GM23248 (cell line): ENCODE data around the gene TDRD3. TPM values are rescaled to one million over a fixed set of nuclear protein-coding genes. Genes with fewer than 3 reads are reported as not detected.

ENCODE experiments used
- DNase-seq: peaks from one replicate; pipeline ENCODE4 v3.0.0-alpha.2; 2015
- H2AFZ ChIP-seq: fragments of 200-600 bp; sonication (generic); 2 replicates; pipeline ENCODE4 v1.6.1; 2016; ENCODE audit warnings: antibody characterized with exemption
- H3F3A ChIP-seq: fragments of 200-600 bp; sonication (generic); 2 replicates; pipeline ENCODE4 v1.6.1; 2016; ENCODE audit warnings: mild to moderate bottlenecking, antibody characterized with exemption, mixed run types; ENCODE audit not compliant: insufficient read depth
- H3K27ac ChIP-seq: fragments of 200-600 bp; sonication (generic); 2 replicates; pipeline ENCODE4 v1.5.1; 2016; ENCODE audit warnings: mild to moderate bottlenecking
- H3K27me3 ChIP-seq: fragments of 200-600 bp; sonication (generic); replicated peaks from 2 replicates; pipeline ENCODE4 v1.6.1; 2016; ENCODE audit warnings: mild to moderate bottlenecking; ENCODE audit not compliant: insufficient read depth
- H3K36me3 ChIP-seq: fragments of 200-600 bp; sonication (generic); 2 replicates; pipeline ENCODE4 v1.6.1; 2016; ENCODE audit warnings: low read depth, mild to moderate bottlenecking
- H3K4me1 ChIP-seq: fragments of 200-600 bp; sonication (generic); 2 replicates; pipeline ENCODE4 v1.6.1; 2016; ENCODE audit warnings: mild to moderate bottlenecking; ENCODE audit not compliant: insufficient read depth
- H3K4me2 ChIP-seq: fragments of 200-600 bp; sonication (generic); one replicate; pipeline ENCODE4 v1.6.1; 2016; ENCODE audit warnings: mild to moderate bottlenecking; ENCODE audit not compliant: unreplicated experiment
- H3K4me3 ChIP-seq: fragments of 200-600 bp; sonication (generic); 2 replicates; pipeline ENCODE4 v1.5.1; 2016; ENCODE audit warnings: mild to moderate bottlenecking
- H3K79me2 ChIP-seq: fragments of 200-600 bp; sonication (generic); 2 replicates; pipeline ENCODE4 v1.6.1; 2016; ENCODE audit warnings: mild to moderate bottlenecking; ENCODE audit not compliant: insufficient read depth
- H3K9ac ChIP-seq: fragments of 200-600 bp; sonication (generic); 2 replicates; pipeline ENCODE4 v1.6.1; 2016; ENCODE audit warnings: mild to moderate bottlenecking
- H3K9me2 ChIP-seq: fragments of 200-600 bp; sonication (generic); 2 replicates; pipeline ENCODE4 v1.6.1; 2016; ENCODE audit warnings: mixed run types, mild to moderate bottlenecking, moderate library complexity; ENCODE audit not compliant: insufficient read depth
- H3K9me3 ChIP-seq: fragments of 200-600 bp; sonication (generic); one replicate; pipeline ENCODE4 v1.6.1; 2017; ENCODE audit warnings: low read depth
- H4K20me1 ChIP-seq: fragments of 200-600 bp; sonication (generic); 2 replicates; pipeline ENCODE4 v1.6.0; 2016; ENCODE audit not compliant: insufficient read depth
- EZH2 ChIP-seq: fragments of 200-600 bp; sonication (generic); IDR thresholded peaks from 2 replicates; pipeline ENCODE4 v1.6.1; 2018; ENCODE audit warnings: antibody characterized with exemption, mild to moderate bottlenecking; ENCODE audit not compliant: insufficient read depth, poor library complexity, severe bottlenecking
- EZH2phosphoT487 ChIP-seq: fragments of 200-600 bp; sonication (generic); IDR thresholded peaks from 2 replicates; pipeline ENCODE4 v1.6.1; 2018; ENCODE audit warnings: antibody characterized with exemption, moderate library complexity, mild to moderate bottlenecking, low read depth; ENCODE audit not compliant: insufficient read depth
- WGBS, 2 experiments: methylation state at CpG; one replicate each; pipeline ENCODE4 v1.1.6; 2015 to 2017; ENCODE audit warnings: low lambda C conversion rate in 2 of 2, low coverage in 1 of 2; ENCODE audit errors: missing lambda C conversion rate in 2 of 2; 5-methylcytosine and 5-hydroxymethylcytosine counted together
- in situ Hi-C: fragments of 300-500 bp; cut with MboI; formaldehyde crosslinking; loops from 2 replicates; pipeline ENCODE4 v1.15.0; 2020
- polyA plus RNA-seq: library from polyadenylated mRNA; unstranded; fragments of >200 nt; fragmentation: Nextera tagmentation; extraction: Ambion mirVana; gene quantifications from 2 replicates; pipeline ENCODE4 v1.2.1, GENCODE V29; 2016
- total RNA-seq: library from RNA; depleted of rRNA; stranded (reverse); fragments of >200 nt; shearing (Covaris generic); gene quantifications from 2 replicates; pipeline ENCODE4 v1.2.3, GENCODE V29; 2014

TDRD3 gene
- total and polyA plus RNA-seq, 2 experiments from 2014 or later: 7.9 to 9.1 TPM

GRCh38 chr13:60411464-60411863 is 14.4 kb downstream of the TDRD3 start:
- no peak overlapping the region for H3K9ac ChIP-seq
- H3K36me3 ChIP-seq: no peaks in the 10 kb centered on the region
- H3K79me2 ChIP-seq: peaks cover 80% of the 10 kb centered on the region
- H3F3A ChIP-seq: no peaks in the 10 kb centered on the region
- no peak overlapping the region for H3K4me3 ChIP-seq
- H3K9me3 ChIP-seq: no peaks in the 10 kb centered on the region
- peaks cover 5% of the 10 kb centered on the region for H4K20me1 ChIP-seq
- in situ Hi-C loops: no loop called here
- H3K4me1 ChIP-seq: peaks cover 6% of the 10 kb centered on the region; the same call in 1 of the 2 replicates
- H3K27me3 ChIP-seq: no peaks in the 10 kb centered on the region
- no peak overlapping the region for H2AFZ ChIP-seq
- H3K9me2 ChIP-seq: no peaks in the 10 kb centered on the region
- DNase-seq: no peak
- H3K4me2 ChIP-seq: no peak overlapping the region
- 20 to 21% methylated on average over 1 of the region's 1 CpG for WGBS, 2 experiments
- H3K27ac ChIP-seq: no peak overlapping the region
- TF ChIP-seq EZH2phosphoT487 (no peak), EZH2 (no peak)

- TF ChIP-seq EZH2phosphoT487: no peak
- TF ChIP-seq EZH2: no peak
- no peak overlapping the region for H3K4me2 ChIP-seq
- 99 to 100% methylated on average over 2 of the region's 2 CpGs for WGBS, 2 experiments
- no peaks in the 10 kb centered on the region for H3K27me3 ChIP-seq
- peaks cover 6% of the 10 kb centered on the region; the same call in 1 of the 2 replicates for H3K4me1 ChIP-seq
- H3F3A ChIP-seq: no peaks in the 10 kb centered on the region
- H4K20me1 ChIP-seq: peaks cover 5% of the 10 kb centered on the region
- DNase-seq: no peak
- H3K9me2 ChIP-seq: no peaks in the 10 kb centered on the region
- no peak overlapping the region for H3K27ac ChIP-seq
- H3K9me3 ChIP-seq: no peaks in the 10 kb centered on the region
- H3K79me2 ChIP-seq: peaks cover 80% of the 10 kb centered on the region
- no peak overlapping the region for H3K4me3 ChIP-seq
- no peaks in the 10 kb centered on the region for H3K36me3 ChIP-seq
- no peak overlapping the region for H3K9ac ChIP-seq
- no peak overlapping the region for H2AFZ ChIP-seq
- in situ Hi-C loops: no loop called here
These were observed 15.0 kb downstream of the TDRD3 start for GRCh38 chr13:60411983-60412382.

GRCh38 chr13:60412909-60413616 is 16.0 kb downstream of the TDRD3 start:
- TF ChIP-seq EZH2phosphoT487 (no peak), EZH2 (no peak)
- in situ Hi-C loops: no loop called here
- Histone ChIP-seq H3K79me2 (peaks cover 80% of the 10 kb centered on the region), H3K9me2 (no peaks in the 10 kb centered on the region), H2AFZ (no peak overlapping the region), H4K20me1 (peaks cover 5% of the 10 kb centered on the region; the same call in 1 of the 2 replicates), H3K9me3 (no peaks in the 10 kb centered on the region), H3K4me3 (no peak overlapping the region), H3K36me3 (no peaks in the 10 kb centered on the region), H3K9ac (no peak overlapping the region), H3K4me2 (no peak overlapping the region), H3F3A (no peaks in the 10 kb centered on the region), H3K27ac (no peak overlapping the region), H3K27me3 (no peaks in the 10 kb centered on the region), H3K4me1 (peaks cover 6% of the 10 kb centered on the region; the same call in 1 of the 2 replicates)
- DNase-seq: no peak
- 97 to 98% methylated on average over 3 of the region's 3 CpGs for WGBS, 2 experiments

- Histone ChIP-seq H3K27me3 (no peaks in the 10 kb centered on the region), H3K4me2 (no peak overlapping the region), H4K20me1 (peaks cover 5% of the 10 kb centered on the region; the same call in 1 of the 2 replicates), H3K4me1 (peaks cover 6% of the 10 kb centered on the region; the same call in 1 of the 2 replicates), H3K36me3 (no peaks in the 10 kb centered on the region), H3F3A (no peaks in the 10 kb centered on the region), H3K27ac (no peak overlapping the region), H3K4me3 (no peak overlapping the region), H3K79me2 (peaks cover 90% of the 10 kb centered on the region), H2AFZ (no peak overlapping the region), H3K9ac (no peak overlapping the region), H3K9me2 (no peaks in the 10 kb centered on the region), H3K9me3 (no peaks in the 10 kb centered on the region)
- TF ChIP-seq EZH2phosphoT487: no peak
- no peak for TF ChIP-seq EZH2
- DNase-seq: no peak
- in situ Hi-C loops: no loop called here
These were observed 17.2 kb downstream of the TDRD3 start for GRCh38 chr13:60414177-60414576.
